HepG2 (cell line): Measurements from ENCODE around the gene COPS4. TPM values are rescaled to one million over a fixed set of nuclear protein-coding genes. Genes with fewer than 3 reads are reported as not detected.

Experiments used
- BORCS8-MEF2B ChIP-seq: sonication (generic); formaldehyde crosslinking; IDR thresholded peaks from 2 replicates; pipeline ENCODE4 v1.8.0; 2022; ENCODE audit warnings: mild to moderate bottlenecking, missing genetic modification reagents
- CC2D1A ChIP-seq: sonication (generic); formaldehyde crosslinking; IDR thresholded peaks from 2 replicates; pipeline ENCODE4 v1.8.1; 2023; ENCODE audit warnings: mild to moderate bottlenecking, missing genetic modification reagents
- ETV6 ChIP-seq: sonication (generic); formaldehyde crosslinking; conservative IDR thresholded peaks from 2 replicates; pipeline ENCODE4 v1.4.0; 2020; ENCODE audit warnings: missing genetic modification reagents
- JUND ChIP-seq: sonication (generic); formaldehyde crosslinking; IDR thresholded peaks from 2 replicates; pipeline ENCODE4 v1.8.0; 2022; ENCODE audit warnings: mild to moderate bottlenecking, missing genetic modification reagents
- NFE2 ChIP-seq: sonication (generic); formaldehyde crosslinking; IDR thresholded peaks from 2 replicates; pipeline ENCODE4 v1.4.0; 2020; ENCODE audit warnings: missing genetic modification reagents
- POLR2AphosphoS5 ChIP-seq: IDR thresholded peaks from 2 replicates; pipeline ENCODE4 v1.6.1; 2012; ENCODE audit warnings: low read depth, low read length
- THYN1 ChIP-seq: sonication (generic); formaldehyde crosslinking; IDR thresholded peaks from 2 replicates; pipeline ENCODE4 v1.8.1; 2023; ENCODE audit warnings: low read depth, mild to moderate bottlenecking, moderate library complexity, missing genetic modification reagents, borderline replicate concordance
- TRIM22 ChIP-seq: fragments of 450-650 bp; IDR thresholded peaks from 2 replicates; pipeline ENCODE4 v1.6.1; 2017
- YEATS4 ChIP-seq: sonication (generic); formaldehyde crosslinking; IDR thresholded peaks from 2 replicates; pipeline ENCODE4 v1.4.0; 2020; ENCODE audit warnings: missing genetic modification reagents, borderline replicate concordance
- ZNF121 ChIP-seq: sonication (generic); formaldehyde crosslinking; IDR thresholded peaks from 2 replicates; pipeline ENCODE4 v1.5.0; 2020; ENCODE audit warnings: mild to moderate bottlenecking, missing genetic modification reagents
- ZNF589 ChIP-seq: sonication (generic); formaldehyde crosslinking; conservative IDR thresholded peaks from 2 replicates; pipeline ENCODE4 v1.8.0; 2022; ENCODE audit warnings: mild to moderate bottlenecking, moderate library complexity, missing genetic modification reagents
- ZNF616 ChIP-seq: sonication (generic); formaldehyde crosslinking; IDR thresholded peaks from 2 replicates; pipeline ENCODE4 v1.5.0; 2020; ENCODE audit warnings: low read depth, mild to moderate bottlenecking, missing genetic modification reagents
- polyA plus RNA-seq, 8 experiments: library from polyadenylated mRNA; depleted of rRNA in 3 of 8; stranded (reverse) in 7 of 8; unstranded in 1 of 8; fragments of >200 nt; fragmentation: Illumina TruSeq in 4 of 8; extraction: Trizol in 4 of 8; gene quantifications; 2 replicates each; pipeline versions ENCODE4 v1.2.1 to v1.2.3, GENCODE V29; 2011 to 2016; ENCODE audit warnings: low read depth in 4 of 8, missing spikeins in 1 of 8, mixed read lengths in 1 of 8; ENCODE audit not compliant: insufficient read depth in 1 of 8
- total RNA-seq, 5 experiments: library from RNA; depleted of rRNA; stranded (reverse); fragments of >200 nt; fragmentation: Illumina TruSeq; extraction: Trizol; gene quantifications; 2 replicates each; pipeline ENCODE4 v1.2.3, GENCODE V29; 2016; ENCODE audit warnings: low read depth in 1 of 5
- TF ChIP-seq, protein P1 (sequence below), 2 experiments: sonication (generic) in 1 of 2; formaldehyde crosslinking in 1 of 2; IDR thresholded peaks; 2 replicates each; pipeline versions ENCODE4 v1.6.1 to v1.9.0; 2014 to 2022; ENCODE audit warnings: antibody characterized with exemption in 1 of 2, borderline replicate concordance in 1 of 2, inconsistent platforms in 1 of 2, low read depth in 1 of 2, missing genetic modification reagents in 1 of 2
- TF ChIP-seq, protein P2 (sequence below): sonication (generic); formaldehyde crosslinking; IDR thresholded peaks from 2 replicates; pipeline ENCODE4 v1.4.0; 2020; ENCODE audit warnings: missing genetic modification reagents
- TF ChIP-seq, protein P3 (sequence below): sonication (generic); formaldehyde crosslinking; IDR thresholded peaks from 2 replicates; pipeline ENCODE4 v1.4.0; 2020; ENCODE audit warnings: missing genetic modification reagents

Gene COPS4
- total and polyA plus RNA-seq, 2 of the 13 experiments (the other 11 are each of a cell fraction or from before 2014, with no cell fraction given) = 28.8 to 52.5 TPM

GRCh38 chr4:83010522-83011318, 24.3 kb upstream of the COPS4 start, which contains the start of gene LIN54 (continued):
- TF ChIP-seq ZNF121 (CRISPR knock-in tag) (no peak), YEATS4 (peak; percentile 76; the same call in 1 of the 2 replicates), ZNF589 (CRISPR knock-in tag) (no peak), NFE2 (CRISPR knock-in tag) (no peak), CC2D1A (CRISPR knock-in tag) (no peak), BORCS8-MEF2B (CRISPR knock-in tag) (no peak; the same call in 1 of the 2 replicates), POLR2AphosphoS5 (peak; percentile 84), ZNF616 (CRISPR knock-in tag) (no peak), THYN1 (CRISPR knock-in tag) (no peak), ETV6 (no peak), JUND (CRISPR knock-in tag) (no peak), TRIM22 (no peak)
- TF ChIP-seq, protein P1, sequence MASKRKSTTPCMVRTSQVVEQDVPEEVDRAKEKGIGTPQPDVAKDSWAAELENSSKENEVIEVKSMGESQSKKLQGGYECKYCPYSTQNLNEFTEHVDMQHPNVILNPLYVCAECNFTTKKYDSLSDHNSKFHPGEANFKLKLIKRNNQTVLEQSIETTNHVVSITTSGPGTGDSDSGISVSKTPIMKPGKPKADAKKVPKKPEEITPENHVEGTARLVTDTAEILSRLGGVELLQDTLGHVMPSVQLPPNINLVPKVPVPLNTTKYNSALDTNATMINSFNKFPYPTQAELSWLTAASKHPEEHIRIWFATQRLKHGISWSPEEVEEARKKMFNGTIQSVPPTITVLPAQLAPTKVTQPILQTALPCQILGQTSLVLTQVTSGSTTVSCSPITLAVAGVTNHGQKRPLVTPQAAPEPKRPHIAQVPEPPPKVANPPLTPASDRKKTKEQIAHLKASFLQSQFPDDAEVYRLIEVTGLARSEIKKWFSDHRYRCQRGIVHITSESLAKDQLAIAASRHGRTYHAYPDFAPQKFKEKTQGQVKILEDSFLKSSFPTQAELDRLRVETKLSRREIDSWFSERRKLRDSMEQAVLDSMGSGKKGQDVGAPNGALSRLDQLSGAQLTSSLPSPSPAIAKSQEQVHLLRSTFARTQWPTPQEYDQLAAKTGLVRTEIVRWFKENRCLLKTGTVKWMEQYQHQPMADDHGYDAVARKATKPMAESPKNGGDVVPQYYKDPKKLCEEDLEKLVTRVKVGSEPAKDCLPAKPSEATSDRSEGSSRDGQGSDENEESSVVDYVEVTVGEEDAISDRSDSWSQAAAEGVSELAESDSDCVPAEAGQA (IDR thresholded peaks at IDR 0.05; ENCODE audit: low read depth) = no peak
- TF ChIP-seq, protein P1 (CRISPR knock-in tag; IDR thresholded peaks at IDR 0.05; ENCODE audit: borderline replicate concordance) = no peak
- TF ChIP-seq, protein P2, sequence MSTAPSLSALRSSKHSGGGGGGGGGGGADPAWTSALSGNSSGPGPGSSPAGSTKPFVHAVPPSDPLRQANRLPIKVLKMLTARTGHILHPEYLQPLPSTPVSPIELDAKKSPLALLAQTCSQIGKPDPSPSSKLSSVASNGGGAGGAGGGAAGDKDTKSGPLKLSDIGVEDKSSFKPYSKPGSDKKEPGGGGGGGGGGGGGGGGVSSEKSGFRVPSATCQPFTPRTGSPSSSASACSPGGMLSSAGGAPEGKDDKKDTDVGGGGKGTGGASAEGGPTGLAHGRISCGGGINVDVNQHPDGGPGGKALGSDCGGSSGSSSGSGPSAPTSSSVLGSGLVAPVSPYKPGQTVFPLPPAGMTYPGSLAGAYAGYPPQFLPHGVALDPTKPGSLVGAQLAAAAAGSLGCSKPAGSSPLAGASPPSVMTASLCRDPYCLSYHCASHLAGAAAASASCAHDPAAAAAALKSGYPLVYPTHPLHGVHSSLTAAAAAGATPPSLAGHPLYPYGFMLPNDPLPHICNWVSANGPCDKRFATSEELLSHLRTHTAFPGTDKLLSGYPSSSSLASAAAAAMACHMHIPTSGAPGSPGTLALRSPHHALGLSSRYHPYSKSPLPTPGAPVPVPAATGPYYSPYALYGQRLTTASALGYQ (CRISPR knock-in tag) = peak; percentile 80; the same call in 1 of the 2 replicates
- TF ChIP-seq, protein P3, sequence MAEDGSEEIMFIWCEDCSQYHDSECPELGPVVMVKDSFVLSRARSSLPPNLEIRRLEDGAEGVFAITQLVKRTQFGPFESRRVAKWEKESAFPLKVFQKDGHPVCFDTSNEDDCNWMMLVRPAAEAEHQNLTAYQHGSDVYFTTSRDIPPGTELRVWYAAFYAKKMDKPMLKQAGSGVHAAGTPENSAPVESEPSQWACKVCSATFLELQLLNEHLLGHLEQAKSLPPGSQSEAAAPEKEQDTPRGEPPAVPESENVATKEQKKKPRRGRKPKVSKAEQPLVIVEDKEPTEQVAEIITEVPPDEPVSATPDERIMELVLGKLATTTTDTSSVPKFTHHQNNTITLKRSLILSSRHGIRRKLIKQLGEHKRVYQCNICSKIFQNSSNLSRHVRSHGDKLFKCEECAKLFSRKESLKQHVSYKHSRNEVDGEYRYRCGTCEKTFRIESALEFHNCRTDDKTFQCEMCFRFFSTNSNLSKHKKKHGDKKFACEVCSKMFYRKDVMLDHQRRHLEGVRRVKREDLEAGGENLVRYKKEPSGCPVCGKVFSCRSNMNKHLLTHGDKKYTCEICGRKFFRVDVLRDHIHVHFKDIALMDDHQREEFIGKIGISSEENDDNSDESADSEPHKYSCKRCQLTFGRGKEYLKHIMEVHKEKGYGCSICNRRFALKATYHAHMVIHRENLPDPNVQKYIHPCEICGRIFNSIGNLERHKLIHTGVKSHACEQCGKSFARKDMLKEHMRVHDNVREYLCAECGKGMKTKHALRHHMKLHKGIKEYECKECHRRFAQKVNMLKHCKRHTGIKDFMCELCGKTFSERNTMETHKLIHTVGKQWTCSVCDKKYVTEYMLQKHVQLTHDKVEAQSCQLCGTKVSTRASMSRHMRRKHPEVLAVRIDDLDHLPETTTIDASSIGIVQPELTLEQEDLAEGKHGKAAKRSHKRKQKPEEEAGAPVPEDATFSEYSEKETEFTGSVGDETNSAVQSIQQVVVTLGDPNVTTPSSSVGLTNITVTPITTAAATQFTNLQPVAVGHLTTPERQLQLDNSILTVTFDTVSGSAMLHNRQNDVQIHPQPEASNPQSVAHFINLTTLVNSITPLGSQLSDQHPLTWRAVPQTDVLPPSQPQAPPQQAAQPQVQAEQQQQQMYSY (CRISPR knock-in tag) = no peak
